ENCODE data around the gene NCOR1.

GRCh38 chr17:16181581-16181980 is 33.8 kb downstream of the NCOR1 start:
- TF ChIP-seq CTCF (conservative IDR thresholded peaks at IDR 0.05), result no peak
- no peak for TF ChIP-seq EZH2 (IDR thresholded peaks at IDR 0.05; ENCODE audit: low read depth)
